Measurements from ENCODE around the gene AUNIP. TPM values are rescaled to one million over a fixed set of nuclear protein-coding genes. Genes with fewer than 3 reads are reported as not detected.
A peak's percentile ranks its signal among the peaks of the same experiment; 100 is the strongest.

Gene AUNIP
- total and polyA plus RNA-seq, 10 donors, result 0.07 to 1.3 (median 0.61) TPM; not detected in 3

GRCh38 chr1:25829046-25829445 is 30.2 kb downstream of the AUNIP start:
- H3K4me1 ChIP-seq, result peaks cover 10 to 52% (median 12%) of the 10 kb centered on the region in 6 donors
- no peak overlapping the region for H3K4me3 ChIP-seq
- TF ChIP-seq POLR2A (IDR thresholded peaks at IDR 0.05), result no peak
- peak in 1 of 3 donors; percentile 26 for TF ChIP-seq POLR2AphosphoS5 (IDR thresholded peaks at IDR 0.05)
- WGBS, 5 donors, result 60 to 90% (median 71%) methylated on average over 1 of the region's 1 CpG
- peak overlapping the region in 7 of 8 donors; percentile 35 to 73 (median 61) for H3K27ac ChIP-seq
- no peaks in the 10 kb centered on the region for H3K27me3 ChIP-seq (replicated peaks in 1 of 7)
- intact Hi-C loops (cut with DNase I; ENCODE audit: low total_unique reads), result loop anchor here (10.0 kb wide), 1 partner anchor 46 kb away; the partner anchor contains the start of gene PAQR7
- no peak for DNase-seq
- peaks cover 2 to 99% (median 76%) of the 10 kb centered on the region in 6 donors for H3K36me3 ChIP-seq
- H3K9me3 ChIP-seq, result no peaks in the 10 kb centered on the region

DNA sequence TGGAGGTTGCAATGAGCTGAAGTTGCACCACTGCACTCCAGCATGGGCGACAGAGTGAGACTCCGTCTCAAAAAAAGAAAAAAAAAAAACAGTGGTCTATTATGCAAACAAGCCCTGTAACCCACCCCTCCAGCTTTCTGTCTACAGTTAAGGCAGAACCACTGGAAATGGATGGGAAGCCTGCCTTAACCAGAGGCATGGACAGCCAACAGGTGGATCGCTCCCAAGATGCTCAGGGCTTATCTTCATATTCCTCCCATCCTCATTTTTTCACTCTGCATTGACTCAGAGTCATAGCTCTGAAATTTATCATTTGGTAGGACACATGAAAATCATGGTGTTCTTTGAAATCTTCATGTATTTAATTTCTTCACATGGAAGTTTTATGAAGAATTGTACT is 30.8 kb downstream of the AUNIP start:
- Histone ChIP-seq H3K27me3 (replicated peaks in 1 of 7) (no peaks in the 10 kb centered on the region), H3K9me3 (no peaks in the 10 kb centered on the region), H3K4me3 (no peak overlapping the region), H3K27ac (peak overlapping the region in 5 of 8 donors; percentile 53 to 73 (median 71)), H3K4me1 (peaks cover 10 to 52% (median 14%) of the 10 kb centered on the region in 6 donors), H3K36me3 (peaks cover 2 to 99% (median 73%) of the 10 kb centered on the region in 6 donors)
- WGBS, 5 donors, result 57 to 67% (median 62%) methylated on average over 3 of the region's 3 CpGs
- no peak for TF ChIP-seq CTCF (IDR thresholded peaks at IDR 0.05 in 8 of 11, conservative IDR thresholded peaks at IDR 0.05 in 3 of 11)
- TF ChIP-seq POLR2A (IDR thresholded peaks at IDR 0.05), result no peak
- TF ChIP-seq POLR2AphosphoS5 (IDR thresholded peaks at IDR 0.05), result no peak
- no peak for DNase-seq
- intact Hi-C loops (cut with DNase I; ENCODE audit: low total_unique reads), result loop anchor here (10.0 kb wide), 1 partner anchor 46 kb away; the partner anchor contains the start of gene PAQR7

DNA sequence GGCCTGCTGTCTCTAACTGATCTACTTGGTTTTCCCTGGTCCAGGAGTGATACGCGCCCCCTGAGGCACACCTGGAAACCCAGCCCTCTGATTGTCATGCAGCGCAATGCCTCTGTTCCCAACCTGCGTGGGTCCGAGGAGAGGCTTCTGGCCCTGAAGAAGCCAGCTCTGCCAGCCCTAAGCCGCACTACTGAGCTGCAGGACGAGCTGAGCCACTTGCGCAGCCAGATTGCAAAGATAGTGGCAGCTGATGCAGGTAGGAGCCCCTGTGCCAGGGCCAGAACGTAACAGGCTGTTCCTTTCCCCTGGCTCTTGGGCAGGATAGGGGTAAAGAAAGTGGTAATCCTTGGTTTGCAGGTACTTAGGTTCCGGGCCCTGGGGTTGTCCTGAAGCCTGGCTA is 32.7 kb downstream of the AUNIP start:
- Histone ChIP-seq H3K27me3 (replicated peaks in 1 of 7) (no peaks in the 10 kb centered on the region), H3K27ac (no peak overlapping the region), H3K4me3 (no peak overlapping the region), H3K4me1 (peaks cover 7 to 55% (median 18%) of the 10 kb centered on the region in 6 donors), H3K9me3 (no peaks in the 10 kb centered on the region), H3K36me3 (peaks cover 2 to 87% (median 55%) of the 10 kb centered on the region in 6 donors)
- intact Hi-C loops (cut with DNase I; ENCODE audit: low total_unique reads), result loop anchor here (10.0 kb wide), 1 partner anchor 48 kb away; the partner anchor contains the start of gene PAQR7
- WGBS, 5 donors, result 96 to 100% (median 96%) methylated on average over 5 to 10 of the region's 10 CpGs
- TF ChIP-seq CTCF (IDR thresholded peaks at IDR 0.05 in 8 of 11, conservative IDR thresholded peaks at IDR 0.05 in 3 of 11), result no peak
- no peak for TF ChIP-seq POLR2A (IDR thresholded peaks at IDR 0.05)
- no peak for DNase-seq

GRCh38 chr1:25825605-25826004 is 33.7 kb downstream of the AUNIP start:
- Histone ChIP-seq H3K4me1 (peaks cover 13 to 55% (median 25%) of the 10 kb centered on the region in 6 donors), H3K9me3 (no peaks in the 10 kb centered on the region), H3K4me3 (no peak overlapping the region), H3K27ac (no peak overlapping the region), H3K27me3 (replicated peaks in 1 of 7) (no peaks in the 10 kb centered on the region), H3K36me3 (peaks cover 2 to 78% (median 46%) of the 10 kb centered on the region in 6 donors)
- TF ChIP-seq CTCF (IDR thresholded peaks at IDR 0.05 in 8 of 11, conservative IDR thresholded peaks at IDR 0.05 in 3 of 11), result no peak
- no peak for TF ChIP-seq POLR2AphosphoS5 (IDR thresholded peaks at IDR 0.05)
- TF ChIP-seq POLR2A (IDR thresholded peaks at IDR 0.05), result no peak
- WGBS, 5 donors, result 88 to 95% (median 93%) methylated on average over 2 of the region's 2 CpGs
- intact Hi-C loops (cut with DNase I; ENCODE audit: low total_unique reads), result loop anchor here (10.0 kb wide), 1 partner anchor 49 kb away; the partner anchor contains the start of gene PAQR7
- DNase-seq, result no peak
